Activated T-helper 17 cell treated with anti-CD3 and anti-CD28 coated beads, Interleukin-2, amount 50 U/mL, for 72 hours (primary cell): ENCODE results near the gene TRANK1. TPM values are rescaled to one million over a fixed set of nuclear protein-coding genes. Genes with fewer than 3 reads are reported as not detected.
"Not testable (repeated sequence)": the region's sequence is repeated elsewhere in the genome, so short reads cannot be mapped to it uniquely, and the experiment has no call there.

ENCODE experiments used
- ATAC-seq: fragments of 150-1000 bp; cut with Tn5 transposase; replicated peaks from 2 replicates; pipeline ENCODE4 v1.10.0; 2021; ENCODE audit warnings: mild to moderate bottlenecking, moderate library complexity
- H3K27ac Mint-ChIP-seq: one replicate; pipeline ENCODE4 v1.8.0; 2022; ENCODE audit warnings: mixed read lengths
- H3K27me3 Mint-ChIP-seq: one replicate; pipeline ENCODE4 v1.8.0; 2022; ENCODE audit warnings: mixed read lengths
- H3K36me3 Mint-ChIP-seq: one replicate; pipeline ENCODE4 v1.8.0; 2022; ENCODE audit warnings: low read depth, mild to moderate bottlenecking, mixed read lengths
- H3K4me1 Mint-ChIP-seq: one replicate; pipeline ENCODE4 v1.8.0; 2022; ENCODE audit warnings: mixed read lengths
- H3K4me3 Mint-ChIP-seq: one replicate; pipeline ENCODE4 v1.8.0; 2022; ENCODE audit warnings: mild to moderate bottlenecking, mixed read lengths
- H3K9me3 Mint-ChIP-seq: one replicate; pipeline ENCODE4 v1.8.0; 2022; ENCODE audit warnings: mixed read lengths
- total RNA-seq, 2 donors: library from RNA; stranded (reverse); gene quantifications; one replicate each; pipeline ENCODE4 v1.2.3, GENCODE V29; 2022

TRANK1 gene
- total RNA-seq, 2 donors from 2014 or later: 12.3 to 12.8 TPM

- H3K4me1 Mint-ChIP-seq: peaks cover 28% of the 10 kb centered on the region
- H3K36me3 Mint-ChIP-seq: no peaks in the 10 kb centered on the region
- H3K27me3 Mint-ChIP-seq: no peaks in the 10 kb centered on the region
- peak overlapping the region; percentile 71 for H3K27ac Mint-ChIP-seq
- peak overlapping the region; percentile 59 for H3K4me3 Mint-ChIP-seq
- peak; percentile 88 for ATAC-seq
- peaks cover 7% of the 10 kb centered on the region for H3K9me3 Mint-ChIP-seq
Measured at GRCh38 chr3:36918050-36918449, 26.8 kb downstream of the TRANK1 start.

GRCh38 chr3:36911990-36912804 lies 32.7 kb downstream of the TRANK1 start:
- ATAC-seq: peak; percentile 88
- Mint-ChIP-seq H3K4me3 (peak overlapping the region; percentile 47), H3K27ac (peak overlapping the region; percentile 39), H3K36me3 (no peaks in the 10 kb centered on the region), H3K4me1 (peaks cover 34% of the 10 kb centered on the region), H3K9me3 (no peaks in the 10 kb centered on the region), H3K27me3 (no peaks in the 10 kb centered on the region)

GRCh38 chr3:36909666-36910065 lies 35.2 kb downstream of the TRANK1 start:
- peaks cover 49% of the 10 kb centered on the region for H3K4me1 Mint-ChIP-seq
- ATAC-seq: no peak

DNA sequence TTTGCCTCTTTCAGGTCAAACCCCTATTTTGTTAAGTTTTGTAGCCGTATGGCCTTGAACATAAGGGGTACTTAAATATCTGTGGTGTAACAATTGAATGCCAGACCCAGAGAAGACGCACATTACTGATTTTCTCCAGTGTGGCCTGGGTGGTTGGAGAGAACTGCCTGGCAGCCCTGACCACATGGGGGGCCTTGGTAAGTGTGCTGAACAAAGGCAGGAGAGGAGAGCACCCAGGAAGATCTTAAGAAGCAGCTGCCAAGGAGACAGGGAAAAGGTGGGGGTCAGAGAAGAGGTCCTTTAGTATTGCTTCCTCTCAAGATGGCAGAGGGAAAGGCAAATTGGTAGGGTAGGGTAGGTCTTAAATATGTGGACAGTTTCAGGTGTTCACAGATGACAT lies 35.7 kb downstream of the TRANK1 start:
- Mint-ChIP-seq H3K9me3 (no peaks in the 10 kb centered on the region), H3K4me3 (peak overlapping the region; percentile 97), H3K27me3 (no peaks in the 10 kb centered on the region), H3K27ac (peak overlapping the region; percentile 93), H3K4me1 (peaks cover 49% of the 10 kb centered on the region), H3K36me3 (no peaks in the 10 kb centered on the region)
- ATAC-seq: no peak

More at GRCh38 chr3:36909666-36910065, 35.2 kb downstream of the TRANK1 start:
- Mint-ChIP-seq H3K27me3 (no peaks in the 10 kb centered on the region), H3K36me3 (no peaks in the 10 kb centered on the region), H3K4me3 (peak overlapping the region; percentile 97), H3K9me3 (no peaks in the 10 kb centered on the region), H3K27ac (no peak overlapping the region)

- Mint-ChIP-seq H3K9me3 (no peaks in the 10 kb centered on the region), H3K27ac (peak overlapping the region; percentile 93), H3K27me3 (no peaks in the 10 kb centered on the region), H3K4me3 (peak overlapping the region; percentile 97), H3K4me1 (peaks cover 48% of the 10 kb centered on the region), H3K36me3 (no peaks in the 10 kb centered on the region)
- no peak for ATAC-seq
Measured at GRCh38 chr3:36908647-36909180, 36.1 kb downstream of the TRANK1 start.

GRCh38 chr3:36907911-36908646 lies 36.8 kb downstream of the TRANK1 start:
- Mint-ChIP-seq H3K27ac (peak overlapping the region; percentile 93), H3K4me3 (peak overlapping the region; percentile 97), H3K4me1 (peaks cover 48% of the 10 kb centered on the region), H3K36me3 (no peaks in the 10 kb centered on the region), H3K9me3 (no peaks in the 10 kb centered on the region), H3K27me3 (no peaks in the 10 kb centered on the region)
- peak; percentile 57 for ATAC-seq

- Mint-ChIP-seq H3K9me3 (no peaks in the 10 kb centered on the region), H3K4me1 (peaks cover 48% of the 10 kb centered on the region), H3K4me3 (peak overlapping the region; percentile 97), H3K27me3 (no peaks in the 10 kb centered on the region), H3K27ac (peak overlapping the region; percentile 66), H3K36me3 (peaks cover 9% of the 10 kb centered on the region)
- no peak for ATAC-seq
Measured at GRCh38 chr3:36906504-36907149, 38.2 kb downstream of the TRANK1 start.

DNA sequence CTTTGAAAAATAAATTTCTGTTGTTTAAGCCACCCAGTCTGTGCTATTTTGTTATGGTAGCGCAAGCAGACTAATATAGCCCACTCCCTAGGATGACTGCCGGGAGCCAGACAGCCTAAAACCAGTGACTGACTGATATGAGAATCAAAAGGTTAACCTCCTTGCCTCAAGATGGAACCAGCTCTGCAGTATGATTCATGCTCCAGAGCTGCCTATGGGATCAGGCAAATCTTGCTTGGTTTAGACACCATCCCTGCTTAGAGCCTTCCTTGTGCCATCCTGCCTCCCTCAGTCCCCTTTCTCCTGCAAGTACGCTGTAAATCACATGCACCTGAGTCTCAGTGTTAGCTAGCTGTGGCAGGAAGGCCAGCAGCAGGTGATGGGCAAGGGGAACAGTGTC lies 39.3 kb downstream of the TRANK1 start:
- H3K9me3 Mint-ChIP-seq: no peaks in the 10 kb centered on the region
- H3K36me3 Mint-ChIP-seq: peaks cover 9% of the 10 kb centered on the region
- H3K4me1 Mint-ChIP-seq: peaks cover 48% of the 10 kb centered on the region
- no peaks in the 10 kb centered on the region for H3K27me3 Mint-ChIP-seq
- peak overlapping the region; percentile 97 for H3K4me3 Mint-ChIP-seq
- peak; percentile 68 for ATAC-seq
- peak overlapping the region; percentile 66 for H3K27ac Mint-ChIP-seq

GRCh38 chr3:36904641-36905040 lies 40.2 kb downstream of the TRANK1 start:
- no peaks in the 10 kb centered on the region for H3K27me3 Mint-ChIP-seq
- no peak overlapping the region for H3K27ac Mint-ChIP-seq
- peaks cover 54% of the 10 kb centered on the region for H3K4me1 Mint-ChIP-seq
- ATAC-seq: no peak
- H3K9me3 Mint-ChIP-seq: no peaks in the 10 kb centered on the region
- H3K4me3 Mint-ChIP-seq: no peak overlapping the region
- peaks cover 13% of the 10 kb centered on the region for H3K36me3 Mint-ChIP-seq

DNA sequence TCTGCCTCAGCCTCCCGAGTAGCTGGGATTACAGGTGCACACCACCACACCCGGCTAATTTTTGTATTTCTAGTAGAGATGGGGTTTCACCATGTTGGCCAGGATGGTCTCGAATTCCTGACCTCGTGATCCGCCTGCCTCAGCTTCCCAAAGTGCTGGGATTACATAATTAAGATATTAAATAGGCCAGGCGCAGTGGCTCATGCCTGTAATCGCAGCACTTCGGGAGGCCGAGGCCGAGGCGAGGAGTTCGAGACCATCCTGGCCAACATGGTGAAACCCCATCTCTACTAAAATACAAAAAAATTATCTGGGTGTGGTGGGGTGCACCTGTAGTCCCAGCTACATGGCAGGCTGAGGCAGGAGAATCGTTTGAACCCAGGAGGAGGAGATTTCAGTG lies 40.8 kb downstream of the TRANK1 start:
- Mint-ChIP-seq H3K4me1 (peaks cover 52% of the 10 kb centered on the region), H3K36me3 (peaks cover 19% of the 10 kb centered on the region)
- H3K27me3 Mint-ChIP-seq, H3K27ac Mint-ChIP-seq, H3K4me3 Mint-ChIP-seq, ATAC-seq, H3K9me3 Mint-ChIP-seq: not testable (repeated sequence)

DNA sequence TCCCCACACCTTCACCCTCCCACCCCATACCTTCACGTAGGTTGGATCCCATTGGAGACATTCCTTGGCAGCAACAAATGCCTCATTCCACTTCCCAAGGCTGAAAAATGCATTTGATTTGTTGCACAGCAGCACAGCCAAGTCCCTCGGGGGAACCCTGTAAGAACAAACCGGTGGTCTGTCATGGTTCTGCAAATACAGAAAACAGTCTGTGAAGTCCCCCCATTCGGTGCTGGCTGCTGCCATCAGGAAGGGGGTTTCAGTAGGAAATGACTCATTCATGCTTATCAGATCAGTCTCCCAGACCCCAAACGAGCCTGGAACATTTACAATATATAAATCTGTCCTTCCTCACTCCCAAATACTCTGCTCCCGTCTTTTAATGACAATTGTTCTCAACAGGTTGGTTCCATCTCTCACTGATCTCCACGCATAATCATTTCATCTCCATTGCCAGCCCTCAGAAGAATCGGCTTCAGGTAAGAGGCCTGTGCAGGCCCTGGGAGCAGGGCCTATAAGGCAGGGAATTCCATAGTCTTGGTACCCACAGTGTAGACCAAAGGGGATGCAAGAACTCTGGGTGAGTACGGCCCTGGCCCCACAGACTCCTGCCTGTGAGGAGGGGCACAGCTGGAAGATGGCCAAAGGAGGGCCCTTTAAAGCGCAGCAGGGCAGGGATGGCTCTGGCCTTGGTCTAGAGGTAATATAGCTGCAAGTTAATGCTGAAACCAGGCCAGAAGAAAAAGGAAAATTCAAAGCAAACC lies 41.6 kb downstream of the TRANK1 start:
- peak overlapping the region; percentile 21 for H3K27ac Mint-ChIP-seq

DNA sequence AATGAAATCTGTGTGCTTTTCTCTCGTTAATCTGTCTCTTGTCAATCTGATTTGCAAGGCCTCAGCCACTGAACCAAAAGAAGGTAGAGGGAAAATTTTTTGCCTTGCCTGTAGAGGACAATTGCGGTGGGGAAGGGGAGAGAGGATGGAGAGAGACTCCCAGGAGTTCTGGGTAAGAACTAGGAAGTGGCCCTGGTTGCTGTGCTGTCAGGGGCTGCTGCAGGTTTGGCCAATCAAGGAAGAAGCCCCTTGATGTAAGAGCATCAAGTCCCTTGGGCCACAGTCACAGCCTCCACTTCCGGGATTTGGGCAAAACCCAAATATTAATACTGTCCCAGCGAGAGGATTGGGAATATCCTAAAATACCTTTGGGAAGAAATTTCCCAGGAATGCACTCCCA lies 43.3 kb downstream of the TRANK1 start:
- Mint-ChIP-seq H3K27ac (no peak overlapping the region), H3K36me3 (peaks cover 44% of the 10 kb centered on the region), H3K9me3 (no peaks in the 10 kb centered on the region)

More for the DNA sequence above, 41.6 kb downstream of the TRANK1 start:
- Mint-ChIP-seq H3K4me3 (peak overlapping the region; percentile 15), H3K4me1 (peaks cover 45% of the 10 kb centered on the region), H3K36me3 (peaks cover 27% of the 10 kb centered on the region), H3K27me3 (no peaks in the 10 kb centered on the region), H3K9me3 (no peaks in the 10 kb centered on the region)
- no peak for ATAC-seq

GRCh38 chr3:36900474-36901443 lies 44.1 kb downstream of the TRANK1 start:
- peak overlapping the region; percentile 13 for H3K27ac Mint-ChIP-seq
- H3K4me1 Mint-ChIP-seq: peaks cover 36% of the 10 kb centered on the region
- ATAC-seq: no peak
- peaks cover 45% of the 10 kb centered on the region for H3K36me3 Mint-ChIP-seq
- H3K4me3 Mint-ChIP-seq: peak overlapping the region; percentile 49
- H3K9me3 Mint-ChIP-seq: no peaks in the 10 kb centered on the region
- H3K27me3 Mint-ChIP-seq: no peaks in the 10 kb centered on the region

More for the DNA sequence above, 43.3 kb downstream of the TRANK1 start:
- Mint-ChIP-seq H3K27me3 (no peaks in the 10 kb centered on the region), H3K4me1 (peaks cover 40% of the 10 kb centered on the region), H3K4me3 (peak overlapping the region; percentile 49)
- ATAC-seq: no peak
